Esophagus squamous epithelium (tissue), 5 donors: ENCODE results near the gene PLCH2. TPM values are rescaled to one million over a fixed set of nuclear protein-coding genes. Genes with fewer than 3 reads are reported as not detected.

Experiments
- DNase-seq: peaks from one replicate; lab custom pipeline; 2025; lab: John Stamatoyannopoulos, UW
- H3K27ac ChIP-seq, 4 donors: fragments of 200-600 bp; sonication (generic); one replicate each; pipeline ENCODE4 v1.5.1; 2016 to 2019; ENCODE audit warnings: mild to moderate bottlenecking in 1 of 4
- H3K27me3 ChIP-seq, 4 donors: fragments of 200-600 bp; sonication (generic); 1 replicate in 3 of 4; 2 replicates in 1 of 4; pipeline versions ENCODE4 v1.5.1 to v1.6.0; 2017 to 2021; ENCODE audit warnings: antibody characterized with exemption in 1 of 4
- H3K36me3 ChIP-seq, 3 donors: fragments of 200-600 bp; sonication (generic); one replicate each; pipeline ENCODE4 v1.5.1; 2016 to 2019
- H3K4me1 ChIP-seq, 3 donors: fragments of 200-600 bp; sonication (generic); one replicate each; pipeline ENCODE4 v1.5.1; 2017 to 2019
- H3K4me3 ChIP-seq, 4 donors: fragments of 200-600 bp; sonication (generic); 1 replicate in 3 of 4; 2 replicates in 1 of 4; pipeline ENCODE4 v1.5.1; 2016 to 2019; ENCODE audit warnings: mild to moderate bottlenecking in 2 of 4, moderate library complexity in 1 of 4
- H3K9me3 ChIP-seq, 3 donors: fragments of 200-600 bp; sonication (generic); one replicate each; pipeline ENCODE4 v1.5.1; 2016 to 2019
- POLR2A ChIP-seq, 4 donors: fragments of 450-650 bp; IDR thresholded peaks; one replicate each; pipeline ENCODE4 v1.6.1; 2017; ENCODE audit warnings: antibody characterized with exemption in 4 of 4, mild to moderate bottlenecking in 4 of 4, moderate library complexity in 3 of 4
- WGBS, 2 donors: methylation state at CpG; one replicate each; pipeline ENCODE4 v1.1.5; 2018; 5-methylcytosine and 5-hydroxymethylcytosine counted together
- intact Hi-C: fragments of 100-400 bp; cut with DNase I; formaldehyde crosslinking; loops from one replicate; pipeline ENCODE4 v1.15.0; 2022
- total RNA-seq, 4 donors: library from RNA; depleted of rRNA; stranded (reverse); fragments of >200 nt; gene quantifications; one replicate each; pipeline ENCODE4 v1.1.0, GENCODE V29; 2016
- TF ChIP-seq, protein P1 (sequence below), 6 experiments: fragments of 450-650 bp in 4 of 6; fragments of 200-600 bp in 2 of 6; sonication (generic) in 2 of 6; IDR thresholded peaks; one replicate each; pipeline ENCODE4 v1.5.1; 2016 to 2019; ENCODE audit warnings: antibody characterized with exemption in 6 of 6, mild to moderate bottlenecking in 4 of 6, moderate library complexity in 4 of 6
- donor health status: DM: yes; HTN: yes; CAD: no.

PLCH2 gene
- total RNA-seq, 4 donors from 2014 or later, result 26.1 to 34.3 (median 31.5) TPM

DNA sequence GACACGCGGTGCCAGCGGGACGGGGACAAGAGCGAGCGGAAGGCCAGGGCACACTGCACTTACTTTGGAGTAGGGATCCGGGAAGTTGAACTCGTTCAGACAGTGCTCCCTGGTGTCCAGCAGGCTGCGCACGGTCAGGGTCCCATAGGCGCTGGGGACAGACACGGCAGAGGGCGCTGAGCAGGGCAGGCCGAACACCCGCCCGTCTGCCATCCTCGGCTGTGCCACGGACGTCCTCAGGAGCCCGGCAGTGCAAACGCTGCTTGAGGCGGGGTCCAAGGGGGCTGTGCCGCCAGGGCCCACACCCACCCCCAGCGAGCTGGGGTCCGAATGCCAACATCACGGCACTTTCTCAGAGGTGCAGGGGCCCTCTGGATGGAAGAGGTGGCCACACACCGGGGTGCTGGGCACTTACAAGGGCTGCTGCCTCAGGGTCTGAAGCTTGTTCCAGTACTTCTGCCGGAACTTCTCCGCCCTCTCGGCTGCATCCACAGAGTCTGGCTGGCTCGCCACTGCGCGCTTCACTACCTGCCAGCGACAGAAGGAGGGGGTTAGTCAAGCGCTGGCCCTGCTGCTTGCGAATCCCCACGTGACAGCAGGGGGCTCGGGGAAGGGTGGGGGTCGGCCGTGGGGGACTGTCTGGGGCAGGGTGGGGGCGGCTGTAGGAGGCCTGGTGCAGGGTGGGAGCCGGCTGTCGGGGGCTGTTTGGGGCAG, 38.0 kb downstream of the PLCH2 start:
- Histone ChIP-seq H3K9me3 (no peaks in the 10 kb centered on the region), H3K4me1 (no peaks in the 10 kb centered on the region), H3K27ac (no peak overlapping the region), H3K36me3 (peaks cover 72 to 100% (median 91%) of the 10 kb centered on the region in 3 donors), H3K27me3 (no peaks in the 10 kb centered on the region), H3K4me3 (no peak overlapping the region)
- 90 to 94% methylated on average over 14 to 25 of the region's 43 CpGs for WGBS, 2 donors
- intact Hi-C loops, result no loop called here
- DNase-seq, result no peak
- TF ChIP-seq, protein P1, sequence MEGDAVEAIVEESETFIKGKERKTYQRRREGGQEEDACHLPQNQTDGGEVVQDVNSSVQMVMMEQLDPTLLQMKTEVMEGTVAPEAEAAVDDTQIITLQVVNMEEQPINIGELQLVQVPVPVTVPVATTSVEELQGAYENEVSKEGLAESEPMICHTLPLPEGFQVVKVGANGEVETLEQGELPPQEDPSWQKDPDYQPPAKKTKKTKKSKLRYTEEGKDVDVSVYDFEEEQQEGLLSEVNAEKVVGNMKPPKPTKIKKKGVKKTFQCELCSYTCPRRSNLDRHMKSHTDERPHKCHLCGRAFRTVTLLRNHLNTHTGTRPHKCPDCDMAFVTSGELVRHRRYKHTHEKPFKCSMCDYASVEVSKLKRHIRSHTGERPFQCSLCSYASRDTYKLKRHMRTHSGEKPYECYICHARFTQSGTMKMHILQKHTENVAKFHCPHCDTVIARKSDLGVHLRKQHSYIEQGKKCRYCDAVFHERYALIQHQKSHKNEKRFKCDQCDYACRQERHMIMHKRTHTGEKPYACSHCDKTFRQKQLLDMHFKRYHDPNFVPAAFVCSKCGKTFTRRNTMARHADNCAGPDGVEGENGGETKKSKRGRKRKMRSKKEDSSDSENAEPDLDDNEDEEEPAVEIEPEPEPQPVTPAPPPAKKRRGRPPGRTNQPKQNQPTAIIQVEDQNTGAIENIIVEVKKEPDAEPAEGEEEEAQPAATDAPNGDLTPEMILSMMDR (IDR thresholded peaks at IDR 0.05), result no peak
- no peak for TF ChIP-seq POLR2A (IDR thresholded peaks at IDR 0.05)

DNA sequence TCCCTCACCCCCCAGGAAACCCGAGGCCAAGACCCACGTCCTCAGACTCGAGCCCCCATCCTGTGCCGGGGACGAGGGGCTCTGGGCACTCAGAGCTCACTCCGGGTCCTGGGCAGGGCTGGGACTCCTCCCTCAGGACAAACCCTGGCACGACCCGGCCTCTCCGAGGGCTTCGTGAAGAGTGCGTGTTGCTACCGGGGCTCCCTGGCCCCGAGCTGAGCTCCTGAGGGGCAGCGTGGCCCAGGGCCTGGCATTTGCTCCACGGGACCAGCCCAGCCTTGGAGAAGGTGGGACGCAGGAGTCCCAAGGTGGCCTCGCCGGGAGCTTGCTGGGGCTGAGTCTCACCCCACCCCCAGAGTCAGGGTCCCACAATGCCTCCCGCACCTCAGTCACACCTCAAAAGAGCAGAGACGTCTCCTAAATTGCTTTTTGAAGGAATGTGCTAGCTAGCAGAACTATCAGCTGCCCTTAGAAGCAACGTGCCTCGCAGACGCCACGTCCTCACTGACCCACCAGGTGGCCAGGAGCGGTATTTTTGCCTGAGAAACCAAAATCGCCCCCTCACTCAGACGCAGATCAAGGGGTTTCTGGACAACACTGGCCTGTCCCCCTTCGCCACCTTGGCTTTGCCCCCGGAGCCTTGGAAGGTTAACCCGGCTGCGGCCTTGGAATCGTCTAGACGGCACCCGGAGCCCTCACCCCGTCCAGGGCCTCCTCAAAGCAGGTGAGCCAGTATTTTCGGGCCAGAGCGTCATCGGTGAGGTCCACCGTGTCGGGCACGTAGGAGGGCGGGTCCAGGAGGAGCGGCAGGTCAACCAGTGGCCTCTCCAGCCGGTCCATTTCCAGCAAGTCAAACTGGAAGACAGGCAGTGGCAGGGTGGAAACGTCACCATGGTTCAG, 39.0 kb downstream of the PLCH2 start:
- Histone ChIP-seq H3K4me3 (no peak overlapping the region), H3K27me3 (no peaks in the 10 kb centered on the region), H3K4me1 (no peaks in the 10 kb centered on the region), H3K9me3 (no peaks in the 10 kb centered on the region), H3K36me3 (peaks cover 72 to 100% (median 92%) of the 10 kb centered on the region in 3 donors), H3K27ac (no peak overlapping the region)
- DNase-seq, result no peak
- intact Hi-C loops, result no loop called here
- WGBS, 2 donors, result 80 to 96% methylated on average over 1 to 19 of the region's 45 CpGs
- TF ChIP-seq, protein P1 (IDR thresholded peaks at IDR 0.05), result no peak
- no peak for TF ChIP-seq POLR2A (IDR thresholded peaks at IDR 0.05)

DNA sequence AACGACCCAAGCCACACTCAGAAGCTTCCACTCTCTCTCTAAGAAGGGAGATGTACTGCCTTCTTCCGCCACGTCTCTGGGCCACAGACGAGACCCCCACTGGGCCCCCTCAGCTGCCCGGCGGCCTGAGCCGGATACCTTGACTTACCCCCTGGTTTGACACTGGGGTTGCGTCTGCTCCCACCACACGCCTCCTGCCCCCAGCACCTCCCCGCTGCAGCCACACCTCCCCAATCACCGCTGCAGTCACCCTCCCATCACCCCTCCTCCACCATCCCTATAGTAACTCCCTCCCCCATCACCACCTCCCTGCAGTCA, 39.6 kb downstream of the PLCH2 start:
- WGBS, 2 donors, result 89 to 91% methylated on average over 9 to 11 of the region's 11 CpGs
- no peak for DNase-seq
- intact Hi-C loops, result no loop called here
- H3K4me1 ChIP-seq, result no peaks in the 10 kb centered on the region
- H3K27me3 ChIP-seq, result no peaks in the 10 kb centered on the region
- no peaks in the 10 kb centered on the region for H3K9me3 ChIP-seq
- peaks cover 69 to 100% (median 92%) of the 10 kb centered on the region in 3 donors for H3K36me3 ChIP-seq
- TF ChIP-seq, protein P1 (IDR thresholded peaks at IDR 0.05), result no peak
- TF ChIP-seq POLR2A (IDR thresholded peaks at IDR 0.05), result no peak
- no peak overlapping the region for H3K4me3 ChIP-seq
- H3K27ac ChIP-seq, result no peak overlapping the region

DNA sequence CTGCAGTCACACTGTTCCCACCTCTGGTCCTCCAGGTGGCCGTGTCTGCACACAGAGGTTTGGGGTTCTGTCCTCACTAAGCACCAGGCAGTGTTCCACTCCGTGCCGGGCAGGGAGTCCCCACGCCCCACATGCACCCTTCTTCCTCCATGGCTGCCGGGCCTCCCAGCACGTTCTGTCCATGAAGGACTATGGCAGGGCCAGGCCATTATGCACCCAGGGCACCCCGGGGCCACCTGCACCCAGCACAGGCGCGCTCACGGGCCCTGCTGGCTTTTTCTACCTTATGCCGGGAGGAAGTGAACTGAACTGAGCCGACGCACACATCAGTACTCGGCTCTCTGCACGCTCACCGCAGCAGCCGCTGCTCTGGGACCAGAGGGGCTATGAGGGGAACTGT, 40.0 kb downstream of the PLCH2 start:
- intact Hi-C loops, result no loop called here
- H3K4me3 ChIP-seq, result no peak overlapping the region
- H3K4me1 ChIP-seq, result no peaks in the 10 kb centered on the region
- H3K27ac ChIP-seq, result no peak overlapping the region
- no peaks in the 10 kb centered on the region for H3K9me3 ChIP-seq
- WGBS, 2 donors, result 85 to 91% methylated on average over 9 to 10 of the region's 17 CpGs
- no peak for DNase-seq
- no peak for TF ChIP-seq POLR2A (IDR thresholded peaks at IDR 0.05)
- TF ChIP-seq, protein P1 (IDR thresholded peaks at IDR 0.05), result no peak
- H3K36me3 ChIP-seq, result peaks cover 69 to 100% (median 92%) of the 10 kb centered on the region in 3 donors
- H3K27me3 ChIP-seq, result no peaks in the 10 kb centered on the region

DNA sequence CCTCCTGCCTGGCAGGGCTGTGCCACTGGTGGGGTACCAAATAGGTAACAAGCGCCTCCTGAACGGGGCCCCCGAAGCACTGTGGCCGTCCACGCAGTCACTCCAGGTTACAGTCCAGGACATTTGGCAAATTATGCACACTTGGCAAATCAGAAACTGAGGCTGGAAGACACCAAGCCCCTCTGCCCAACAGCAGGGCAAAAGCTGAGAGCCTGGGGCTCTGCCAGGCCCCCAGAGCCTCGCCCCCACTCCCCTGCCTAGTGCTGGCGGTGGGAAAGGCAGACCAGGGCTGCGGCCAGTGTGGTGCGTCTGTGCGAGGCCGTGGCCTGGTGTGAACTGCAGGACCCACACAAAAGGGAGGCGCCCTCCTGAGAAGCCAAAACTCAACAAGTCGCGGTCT, 40.9 kb downstream of the PLCH2 start:
- no peak for DNase-seq
- H3K36me3 ChIP-seq, result peaks cover 70 to 100% (median 87%) of the 10 kb centered on the region in 3 donors
- H3K9me3 ChIP-seq, result no peaks in the 10 kb centered on the region
- no peak overlapping the region for H3K4me3 ChIP-seq
- WGBS, 2 donors, result 100% methylated on average over 1 to 2 of the region's 14 CpGs
- no peak for TF ChIP-seq POLR2A (IDR thresholded peaks at IDR 0.05)
- TF ChIP-seq, protein P1 (IDR thresholded peaks at IDR 0.05), result no peak
- intact Hi-C loops, result no loop called here
- H3K27ac ChIP-seq, result no peak overlapping the region
- no peaks in the 10 kb centered on the region for H3K4me1 ChIP-seq
- H3K27me3 ChIP-seq, result no peaks in the 10 kb centered on the region
